GM10266 (cell line): Measurements from ENCODE around the gene POMT2.

ENCODE experiments used
- DNase-seq: peaks from one replicate; pipeline ENCODE4 v3.0.0; 2012; ENCODE audit errors: extremely low spot score
- CTCF ChIP-seq: IDR thresholded peaks from 2 replicates; pipeline ENCODE4 v1.5.1; 2012; ENCODE audit warnings: mild to moderate bottlenecking, low read depth; ENCODE audit not compliant: control insufficient read depth, insufficient read depth; ENCODE audit errors: missing control alignments

The POMT2 gene

GRCh38 chr14:77347751-77348150 lies 27.1 kb upstream of the POMT2 start:
- no peak for TF ChIP-seq CTCF
- no peak for DNase-seq

GRCh38 chr14:77346495-77346894 lies 25.8 kb upstream of the POMT2 start:
- DNase-seq = no peak
- no peak for TF ChIP-seq CTCF

- no peak for DNase-seq
- no peak for TF ChIP-seq CTCF
Observed at GRCh38 chr14:77344377-77344996, 23.8 kb upstream of the POMT2 start.

GRCh38 chr14:77343662-77344061 lies 23.0 kb upstream of the POMT2 start:
- DNase-seq = no peak
- TF ChIP-seq CTCF = no peak

GRCh38 chr14:77342726-77343397 lies 22.2 kb upstream of the POMT2 start:
- DNase-seq = no peak
- TF ChIP-seq CTCF = no peak

GRCh38 chr14:77340389-77340788 lies 19.7 kb upstream of the POMT2 start:
- no peak for DNase-seq
- no peak for TF ChIP-seq CTCF

GRCh38 chr14:77339407-77339806 lies 18.7 kb upstream of the POMT2 start:
- no peak for TF ChIP-seq CTCF
- DNase-seq = no peak
